Fibroblast of lung (primary cell): ENCODE results near the gene NCKAP5.

Source experiments
- EZH2 ChIP-seq: IDR thresholded peaks from 2 replicates; pipeline ENCODE4 v1.5.1; 2012; ENCODE audit warnings: low read length, control low read depth, mild to moderate bottlenecking; ENCODE audit errors: missing control alignments
- TF ChIP-seq, protein P1 (sequence below), 2 donors: IDR thresholded peaks in 1 of 2; conservative IDR thresholded peaks in 1 of 2; 1 replicate in 1 of 2; 2 replicates in 1 of 2; pipeline ENCODE4 v1.5.1; 2011 to 2012; ENCODE audit warnings: low read length in 2 of 2, control low read depth in 1 of 2, inconsistent platforms in 1 of 2, low read depth in 1 of 2, mild to moderate bottlenecking in 1 of 2

DNA sequence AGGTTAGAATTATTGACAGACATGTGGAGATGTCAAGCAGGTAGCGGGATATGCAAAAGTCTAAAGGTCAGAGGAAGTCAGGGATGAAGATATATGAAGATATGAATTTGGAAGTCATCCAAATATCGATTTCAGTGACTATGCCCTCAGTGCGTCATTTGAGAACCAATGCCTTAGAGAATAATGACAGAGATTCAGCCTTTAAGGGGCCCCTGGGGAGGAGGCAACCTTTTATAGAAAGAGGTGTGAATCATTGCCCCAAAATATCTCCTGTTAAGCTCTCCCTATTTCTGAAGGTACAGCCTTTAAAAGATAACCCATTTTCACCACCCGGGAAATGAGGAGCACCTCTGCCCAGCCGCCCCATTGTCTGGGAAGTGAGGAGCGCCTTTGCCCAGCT, 223.4 kb downstream of the NCKAP5 start:
- TF ChIP-seq, protein P1, sequence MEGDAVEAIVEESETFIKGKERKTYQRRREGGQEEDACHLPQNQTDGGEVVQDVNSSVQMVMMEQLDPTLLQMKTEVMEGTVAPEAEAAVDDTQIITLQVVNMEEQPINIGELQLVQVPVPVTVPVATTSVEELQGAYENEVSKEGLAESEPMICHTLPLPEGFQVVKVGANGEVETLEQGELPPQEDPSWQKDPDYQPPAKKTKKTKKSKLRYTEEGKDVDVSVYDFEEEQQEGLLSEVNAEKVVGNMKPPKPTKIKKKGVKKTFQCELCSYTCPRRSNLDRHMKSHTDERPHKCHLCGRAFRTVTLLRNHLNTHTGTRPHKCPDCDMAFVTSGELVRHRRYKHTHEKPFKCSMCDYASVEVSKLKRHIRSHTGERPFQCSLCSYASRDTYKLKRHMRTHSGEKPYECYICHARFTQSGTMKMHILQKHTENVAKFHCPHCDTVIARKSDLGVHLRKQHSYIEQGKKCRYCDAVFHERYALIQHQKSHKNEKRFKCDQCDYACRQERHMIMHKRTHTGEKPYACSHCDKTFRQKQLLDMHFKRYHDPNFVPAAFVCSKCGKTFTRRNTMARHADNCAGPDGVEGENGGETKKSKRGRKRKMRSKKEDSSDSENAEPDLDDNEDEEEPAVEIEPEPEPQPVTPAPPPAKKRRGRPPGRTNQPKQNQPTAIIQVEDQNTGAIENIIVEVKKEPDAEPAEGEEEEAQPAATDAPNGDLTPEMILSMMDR (conservative IDR thresholded peaks at IDR 0.05 in 1 of 2, IDR thresholded peaks at IDR 0.05 in 1 of 2; ENCODE audit: low read depth in 1 of 2, low read length in 2 of 2) = no peak
- TF ChIP-seq EZH2 = no peak
